AG04450 (cell line): ENCODE measurements around the gene RNF217. TPM values are rescaled to one million over a fixed set of nuclear protein-coding genes. Genes with fewer than 3 reads are reported as not detected.

Experiments used
- CTCF ChIA-PET: fragments of 300-600, 350-600 bp; formaldehyde crosslinking; extraction: SDS; loops from one replicate; lab custom pipeline; 2022; ENCODE audit warnings: antibody characterized with exemption, inconsistent platforms; lab: Charles Lee
- POLR2A ChIA-PET: fragments of 350-600 bp; formaldehyde crosslinking; extraction: SDS; loops from one replicate; lab custom pipeline; 2021; ENCODE audit warnings: antibody characterized with exemption, inconsistent platforms; lab: Yijun Ruan, JAX
- DNase-seq: peaks from one replicate; pipeline ENCODE4 v3.0.0-alpha.2; 2011; ENCODE audit warnings: low read depth, low spot score
- H3K27ac ChIP-seq: one replicate; pipeline ENCODE4 v1.5.1; 2012; ENCODE audit warnings: low read depth, low read length, control low read depth
- H3K27me3 ChIP-seq: one replicate; pipeline ENCODE4 v1.6.0; 2012; ENCODE audit warnings: low read length; ENCODE audit not compliant: control insufficient read depth, insufficient read depth
- H3K4me3 ChIP-seq: 2 replicates; pipeline ENCODE4 v1.5.1; 2011; ENCODE audit warnings: mild to moderate bottlenecking, low read depth, low read length, control low read depth
- H3K9me3 ChIP-seq: 2 replicates; pipeline ENCODE4 v1.5.1; 2012; ENCODE audit warnings: low read length; ENCODE audit not compliant: control insufficient read depth, insufficient read depth
- CTCF ChIP-seq: IDR thresholded peaks from 2 replicates; pipeline ENCODE4 v1.5.1; 2011; ENCODE audit warnings: low read depth, low read length, control low read depth, inconsistent platforms
- polyA plus RNA-seq: library from polyadenylated mRNA; depleted of rRNA; stranded (reverse); fragments of >200 nt; gene quantifications from 2 replicates; pipeline ENCODE4 v1.2.3, GENCODE V29; 2011

The RNF217 gene
- polyA plus RNA-seq, 1 experiment: 24.6 TPM

DNA sequence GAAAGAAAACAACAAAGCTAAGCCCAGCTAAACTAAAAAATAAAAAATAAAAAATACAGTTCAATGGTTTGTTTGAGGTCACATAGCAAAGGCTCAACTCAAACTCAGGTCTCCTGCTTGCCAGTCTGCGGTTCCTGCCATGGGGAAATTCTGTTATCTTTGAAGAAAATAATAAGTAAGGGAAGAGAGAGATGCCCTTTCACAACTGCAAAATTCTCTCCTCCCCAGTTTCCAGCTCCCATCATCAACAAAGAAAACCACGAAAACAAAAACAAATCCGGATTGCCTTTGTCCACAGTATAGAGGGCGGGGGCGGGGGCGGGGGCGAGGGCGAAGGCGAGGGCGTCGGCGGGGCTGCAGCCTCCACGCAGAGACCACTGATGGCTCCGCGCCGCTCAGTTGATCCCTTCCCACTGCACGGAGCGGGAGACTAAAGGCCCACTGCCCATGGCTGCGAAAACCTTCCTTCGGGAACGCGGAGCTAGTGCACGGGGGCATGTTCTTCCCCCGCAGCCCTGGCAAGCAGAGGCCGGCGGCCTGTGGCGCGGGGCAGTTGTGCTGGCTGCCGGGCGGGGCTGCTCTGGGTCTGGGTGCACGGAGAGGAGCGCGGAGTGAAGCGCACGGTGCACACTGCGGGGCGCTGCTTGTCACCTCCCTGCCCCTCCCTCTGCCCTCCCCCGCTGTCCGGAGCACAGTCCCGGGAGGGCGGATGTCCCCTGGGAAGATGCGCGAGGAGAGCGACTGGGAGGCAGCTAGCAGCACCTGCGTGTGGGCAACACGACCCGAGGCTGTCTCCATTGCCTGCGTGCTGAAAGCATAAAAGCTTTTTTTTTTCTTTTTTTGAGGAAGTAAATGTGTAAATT is 137.2 kb downstream of the RNF217 start:
- peak overlapping the region; percentile 63 for H3K4me3 ChIP-seq
- H3K9me3 ChIP-seq: no peaks in the 10 kb centered on the region; the same call in 1 of the 2 replicates
- H3K27me3 ChIP-seq: no peaks in the 10 kb centered on the region
- no peak for DNase-seq
- ChIA-PET POLR2A (interaction anchor here (0.6 to 1.0 kb wide), 4 partner anchors 90 to 132 kb away, joined by 3 read pairs; no protein-coding TSS in a partner anchor), CTCF (interaction anchor here (1.2 to 5.9 kb wide), 2 partner anchors 15 to 229 kb away, joined by 3 to 39 read pairs; no protein-coding TSS in a partner anchor)
- no peak overlapping the region for H3K27ac ChIP-seq
- TF ChIP-seq CTCF: no peak

DNA sequence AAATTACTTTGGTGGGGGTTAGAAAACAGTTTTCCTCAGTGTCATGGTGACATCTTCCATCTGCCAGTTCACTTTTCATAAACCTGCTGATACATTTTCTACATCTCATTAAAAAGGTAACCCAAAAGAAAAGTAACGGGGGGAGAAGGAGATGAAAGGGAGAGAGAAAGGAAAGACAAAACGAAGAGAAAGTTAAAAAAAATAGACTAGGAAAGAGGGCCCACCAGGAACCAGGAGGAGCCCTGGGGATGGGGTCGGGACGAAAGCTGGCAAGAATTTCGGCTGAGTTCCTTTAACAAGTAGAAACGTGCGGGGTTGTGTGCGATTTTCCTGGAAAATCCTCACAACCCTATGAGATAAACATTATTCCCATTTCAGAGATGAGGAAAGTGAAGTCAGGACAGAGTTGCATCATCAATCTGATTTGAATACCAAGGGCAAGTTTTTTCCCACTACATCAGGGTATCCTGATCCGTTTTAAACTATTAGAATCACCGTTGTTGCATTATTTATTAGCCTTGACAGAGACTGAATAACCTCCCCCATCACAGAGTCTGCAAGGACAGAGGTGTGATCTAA is 137.9 kb downstream of the RNF217 start:
- CTCF ChIA-PET: interaction anchor here (5.9 kb wide), 1 partner anchor 14 kb away, joined by 39 read pairs; no protein-coding TSS in a partner anchor
- no peak overlapping the region; the same call in 1 of the 2 replicates for H3K4me3 ChIP-seq
- no peaks in the 10 kb centered on the region; the same call in 1 of the 2 replicates for H3K9me3 ChIP-seq
- no peak overlapping the region for H3K27ac ChIP-seq
- POLR2A ChIA-PET: interaction anchor here (0.6 to 1.0 kb wide), 2 partner anchors 128 to 133 kb away, joined by 3 read pairs; no protein-coding TSS in a partner anchor
- TF ChIP-seq CTCF: no peak
- no peaks in the 10 kb centered on the region for H3K27me3 ChIP-seq
- no peak for DNase-seq

- no peak overlapping the region for H3K4me3 ChIP-seq
- DNase-seq: no peak
- H3K27me3 ChIP-seq: no peaks in the 10 kb centered on the region
- no peak for TF ChIP-seq CTCF
- H3K27ac ChIP-seq: peak overlapping the region; percentile 32
- no peaks in the 10 kb centered on the region; the same call in 1 of the 2 replicates for H3K9me3 ChIP-seq
- CTCF ChIA-PET: no interaction called here
- POLR2A ChIA-PET: no interaction called here
Observed at GRCh38 chr6:125101128-125101527, 138.9 kb downstream of the RNF217 start.

GRCh38 chr6:125101631-125102030 is 139.4 kb downstream of the RNF217 start:
- Histone ChIP-seq H3K9me3 (no peaks in the 10 kb centered on the region; the same call in 1 of the 2 replicates), H3K27me3 (no peaks in the 10 kb centered on the region), H3K27ac (peak overlapping the region; percentile 33), H3K4me3 (no peak overlapping the region)
- no peak for TF ChIP-seq CTCF
- DNase-seq: no peak
- POLR2A ChIA-PET: no interaction called here
- CTCF ChIA-PET: interaction anchor here (1.4 kb wide), 1 partner anchor 13 kb away, joined by 3 read pairs; no protein-coding TSS in a partner anchor
